Parathyroid adenoma (tissue), 2 donors: ENCODE data around the gene CBLB.

Experiments used
- H2AFZ ChIP-seq: fragments of 300-600 bp; sonication (generic); one replicate; pipeline ENCODE4 v1.7.0; 2017; ENCODE audit warnings: antibody characterized with exemption, mild to moderate bottlenecking
- H3K27ac ChIP-seq: fragments of 300-600 bp; sonication (generic); one replicate; pipeline ENCODE4 v1.7.0; 2017
- H3K27me3 ChIP-seq: fragments of 300-600 bp; sonication (generic); one replicate; pipeline ENCODE4 v1.7.0; 2017; ENCODE audit warnings: low read length; ENCODE audit not compliant: control insufficient read depth, insufficient read depth
- H3K36me3 ChIP-seq: fragments of 300-600 bp; sonication (generic); one replicate; pipeline ENCODE4 v1.7.0; 2017; ENCODE audit warnings: low read length; ENCODE audit not compliant: control insufficient read depth, insufficient read depth
- H3K4me1 ChIP-seq: fragments of 300-600 bp; sonication (generic); one replicate; pipeline ENCODE4 v1.7.0; 2017; ENCODE audit warnings: control low read depth
- H3K4me2 ChIP-seq: fragments of 300-600 bp; sonication (generic); one replicate; pipeline ENCODE4 v1.7.0; 2017; ENCODE audit warnings: low read length
- H3K4me3 ChIP-seq: fragments of 300-600 bp; sonication (generic); one replicate; pipeline ENCODE4 v1.7.0; 2017; ENCODE audit warnings: low read depth, low read length
- H3K79me2 ChIP-seq: fragments of 300-600 bp; sonication (generic); one replicate; pipeline ENCODE4 v1.7.0; 2017; ENCODE audit warnings: control low read depth
- H3K9ac ChIP-seq: fragments of 300-600 bp; sonication (generic); one replicate; pipeline ENCODE4 v1.7.0; 2017; ENCODE audit warnings: mild to moderate bottlenecking
- H3K9me3 ChIP-seq: fragments of 300-600 bp; sonication (generic); one replicate; pipeline ENCODE4 v1.7.0; 2017; ENCODE audit warnings: low read length; ENCODE audit not compliant: control insufficient read depth
- TF ChIP-seq, protein P1 (sequence below): fragments of 300-600 bp; sonication (generic); IDR thresholded peaks from one replicate; pipeline ENCODE4 v1.7.0; 2017; ENCODE audit warnings: antibody characterized with exemption, mild to moderate bottlenecking
- donor health status: primary hyperparathyroidism.

Gene CBLB

DNA sequence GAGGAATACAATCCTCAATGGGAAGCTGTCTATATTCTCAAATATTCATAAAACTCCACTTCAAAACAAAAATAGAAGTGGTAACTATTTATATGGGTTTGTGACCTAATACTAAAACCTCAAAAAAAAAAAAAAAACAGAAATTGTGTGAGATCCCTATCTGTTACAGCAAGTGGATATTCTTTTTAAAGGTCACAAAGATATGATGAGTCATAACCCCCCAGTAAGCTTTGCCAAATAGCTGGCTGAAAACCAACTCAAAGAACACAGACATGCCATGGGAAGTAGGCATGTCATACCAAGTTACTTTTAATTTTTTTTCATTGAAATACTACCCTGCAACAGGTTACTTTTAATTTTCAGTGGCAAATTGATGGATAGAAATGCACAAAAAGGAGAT lies 62.5 kb downstream of the CBLB start:
- no peaks in the 10 kb centered on the region for H3K27me3 ChIP-seq
- H3K4me1 ChIP-seq = peaks cover 5% of the 10 kb centered on the region
- no peaks in the 10 kb centered on the region for H3K9me3 ChIP-seq
- TF ChIP-seq, protein P1, sequence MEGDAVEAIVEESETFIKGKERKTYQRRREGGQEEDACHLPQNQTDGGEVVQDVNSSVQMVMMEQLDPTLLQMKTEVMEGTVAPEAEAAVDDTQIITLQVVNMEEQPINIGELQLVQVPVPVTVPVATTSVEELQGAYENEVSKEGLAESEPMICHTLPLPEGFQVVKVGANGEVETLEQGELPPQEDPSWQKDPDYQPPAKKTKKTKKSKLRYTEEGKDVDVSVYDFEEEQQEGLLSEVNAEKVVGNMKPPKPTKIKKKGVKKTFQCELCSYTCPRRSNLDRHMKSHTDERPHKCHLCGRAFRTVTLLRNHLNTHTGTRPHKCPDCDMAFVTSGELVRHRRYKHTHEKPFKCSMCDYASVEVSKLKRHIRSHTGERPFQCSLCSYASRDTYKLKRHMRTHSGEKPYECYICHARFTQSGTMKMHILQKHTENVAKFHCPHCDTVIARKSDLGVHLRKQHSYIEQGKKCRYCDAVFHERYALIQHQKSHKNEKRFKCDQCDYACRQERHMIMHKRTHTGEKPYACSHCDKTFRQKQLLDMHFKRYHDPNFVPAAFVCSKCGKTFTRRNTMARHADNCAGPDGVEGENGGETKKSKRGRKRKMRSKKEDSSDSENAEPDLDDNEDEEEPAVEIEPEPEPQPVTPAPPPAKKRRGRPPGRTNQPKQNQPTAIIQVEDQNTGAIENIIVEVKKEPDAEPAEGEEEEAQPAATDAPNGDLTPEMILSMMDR = no peak
- H3K4me2 ChIP-seq = no peak overlapping the region
- H3K79me2 ChIP-seq = peaks cover 11% of the 10 kb centered on the region
- H3K9ac ChIP-seq = no peak overlapping the region
- no peak overlapping the region for H3K27ac ChIP-seq
- H3K4me3 ChIP-seq = no peak overlapping the region
- H3K36me3 ChIP-seq = peaks cover 2% of the 10 kb centered on the region
- H2AFZ ChIP-seq = no peak overlapping the region

DNA sequence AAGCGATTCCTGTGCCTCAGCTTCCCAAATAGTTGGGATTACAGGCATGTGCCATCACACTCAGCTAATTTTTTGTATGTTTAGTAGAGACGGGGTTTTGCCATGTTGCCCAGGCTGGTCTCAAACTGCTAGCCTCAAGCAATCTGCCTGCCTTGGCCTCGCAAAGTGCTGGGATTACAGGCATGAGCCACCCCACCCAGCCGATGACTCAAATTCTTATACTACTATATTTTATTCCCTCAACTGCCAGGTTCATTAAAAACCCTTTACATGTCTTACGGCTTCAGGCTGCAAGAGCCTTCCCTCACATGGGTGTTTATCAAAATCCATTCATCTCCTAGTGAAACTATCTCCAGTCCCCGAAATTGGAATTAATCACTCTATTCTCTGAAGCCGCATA lies 63.4 kb downstream of the CBLB start:
- no peak overlapping the region for H3K27ac ChIP-seq
- no peaks in the 10 kb centered on the region for H3K27me3 ChIP-seq
- TF ChIP-seq, protein P1 = no peak
- no peak overlapping the region for H2AFZ ChIP-seq
- peaks cover 13% of the 10 kb centered on the region for H3K79me2 ChIP-seq
- H3K4me3 ChIP-seq = no peak overlapping the region
- no peak overlapping the region for H3K4me2 ChIP-seq
- peaks cover 2% of the 10 kb centered on the region for H3K36me3 ChIP-seq
- peaks cover 5% of the 10 kb centered on the region for H3K4me1 ChIP-seq
- H3K9me3 ChIP-seq = no peaks in the 10 kb centered on the region
- H3K9ac ChIP-seq = no peak overlapping the region

DNA sequence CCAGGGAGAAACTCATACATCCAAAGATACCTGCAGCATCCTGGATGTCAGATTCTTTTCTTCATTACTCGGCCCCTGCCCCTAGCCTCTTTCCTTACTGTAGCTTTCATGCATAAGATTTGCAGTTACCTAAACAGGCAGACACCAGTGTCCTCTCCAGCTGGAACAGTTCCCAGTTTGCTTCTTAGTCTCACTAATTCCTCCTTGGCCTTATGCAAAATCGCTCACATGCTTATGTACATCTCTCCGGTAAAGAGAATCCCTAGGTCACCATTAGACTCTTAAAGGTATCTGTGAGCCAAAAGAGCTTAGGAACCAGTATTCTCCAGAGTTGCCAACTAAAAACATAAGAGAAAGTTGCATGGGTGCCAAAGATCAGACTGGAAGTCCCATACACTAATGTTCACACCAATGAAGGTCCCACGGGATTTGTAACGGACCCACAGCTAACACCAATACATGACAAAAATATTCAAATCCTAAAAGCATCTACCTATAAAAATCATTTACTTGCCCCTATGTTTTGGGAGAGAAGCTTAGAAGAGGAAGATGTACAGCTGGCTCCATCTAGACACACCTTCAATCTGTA lies 66.6 kb downstream of the CBLB start:
- H3K9me3 ChIP-seq = no peaks in the 10 kb centered on the region
- peaks cover 22% of the 10 kb centered on the region for H3K79me2 ChIP-seq
- no peak overlapping the region for H3K27ac ChIP-seq
- peaks cover 5% of the 10 kb centered on the region for H3K4me1 ChIP-seq
- H3K27me3 ChIP-seq = no peaks in the 10 kb centered on the region
- no peak overlapping the region for H3K4me3 ChIP-seq
- H3K36me3 ChIP-seq = peaks cover 2% of the 10 kb centered on the region
- no peak overlapping the region for H2AFZ ChIP-seq
- no peak overlapping the region for H3K9ac ChIP-seq
- H3K4me2 ChIP-seq = no peak overlapping the region
- TF ChIP-seq, protein P1 = no peak

DNA sequence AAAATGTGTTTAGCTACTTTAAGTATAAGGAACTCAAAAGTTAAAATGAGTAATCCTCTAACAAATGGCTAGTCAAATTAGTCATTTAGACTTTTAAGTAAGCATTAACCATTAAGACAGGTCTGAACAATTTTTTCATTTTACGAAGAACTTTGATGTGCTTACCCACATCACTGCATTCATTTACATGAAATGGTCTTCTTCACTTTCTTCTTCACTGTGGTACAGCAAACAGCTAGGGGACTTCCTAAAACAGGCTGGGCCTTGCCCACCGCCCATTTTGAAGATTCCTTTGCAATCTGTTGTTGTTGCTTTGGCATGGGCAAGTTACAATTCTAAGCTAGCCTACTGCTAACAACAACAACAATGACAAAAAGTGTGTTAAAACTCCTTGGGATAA lies 67.4 kb downstream of the CBLB start:
- Histone ChIP-seq H2AFZ (no peak overlapping the region), H3K4me1 (peaks cover 5% of the 10 kb centered on the region), H3K27me3 (no peaks in the 10 kb centered on the region), H3K9ac (no peak overlapping the region), H3K4me2 (no peak overlapping the region), H3K79me2 (peaks cover 26% of the 10 kb centered on the region), H3K36me3 (peaks cover 2% of the 10 kb centered on the region), H3K27ac (no peak overlapping the region), H3K4me3 (no peak overlapping the region), H3K9me3 (no peaks in the 10 kb centered on the region)
- TF ChIP-seq, protein P1 = no peak

- no peaks in the 10 kb centered on the region for H3K27me3 ChIP-seq
- TF ChIP-seq, protein P1 = no peak
- no peaks in the 10 kb centered on the region for H3K9me3 ChIP-seq
- H3K79me2 ChIP-seq = peaks cover 32% of the 10 kb centered on the region
- no peak overlapping the region for H3K9ac ChIP-seq
- peaks cover 5% of the 10 kb centered on the region for H3K4me1 ChIP-seq
- H2AFZ ChIP-seq = no peak overlapping the region
- no peaks in the 10 kb centered on the region for H3K36me3 ChIP-seq
- no peak overlapping the region for H3K4me3 ChIP-seq
- H3K4me2 ChIP-seq = no peak overlapping the region
- no peak overlapping the region for H3K27ac ChIP-seq
Observed at GRCh38 chr3:105800320-105800719, 68.5 kb downstream of the CBLB start.
